Loucy (cell line): ENCODE measurements around the gene KDM6B.
A peak's percentile ranks its signal among the peaks of the same experiment; 100 is the strongest.
"Not testable (repeated sequence)": the region's sequence is repeated elsewhere in the genome, so short reads cannot be mapped to it uniquely, and the experiment has no call there.

Source experiments
- H2AFZ ChIP-seq: fragments of 200-600 bp; sonication (generic); 2 replicates; pipeline ENCODE4 v1.6.0; 2016; ENCODE audit warnings: antibody characterized with exemption, mild to moderate bottlenecking, low read length, moderate library complexity
- H3F3A ChIP-seq: fragments of 200-600 bp; 2 replicates; pipeline ENCODE4 v1.6.0; 2016; ENCODE audit warnings: antibody characterized with exemption, low read depth, mild to moderate bottlenecking
- H3K27me3 ChIP-seq: fragments of 200-600 bp; sonication (generic); 2 replicates; pipeline ENCODE4 v1.6.1; 2014; ENCODE audit warnings: low read length, mild to moderate bottlenecking; ENCODE audit not compliant: insufficient read depth, poor library complexity, severe bottlenecking
- H3K36me3 ChIP-seq: fragments of 200-600 bp; sonication (generic); 2 replicates; pipeline ENCODE4 v1.6.1; 2016; ENCODE audit warnings: low read length; ENCODE audit not compliant: insufficient read depth
- H3K4me1 ChIP-seq: fragments of 200-600 bp; sonication (generic); 2 replicates; pipeline ENCODE4 v1.5.1; 2014; ENCODE audit warnings: low read length, mild to moderate bottlenecking; ENCODE audit not compliant: insufficient read depth, poor library complexity, severe bottlenecking
- H3K4me2 ChIP-seq: fragments of 200-600 bp; sonication (generic); 2 replicates; pipeline ENCODE4 v1.6.0; 2014; ENCODE audit warnings: antibody characterized with exemption, low read length, low read depth, mild to moderate bottlenecking; ENCODE audit not compliant: poor library complexity, severe bottlenecking
- H3K4me3 ChIP-seq: fragments of 200-600 bp; sonication (generic); 2 replicates; pipeline ENCODE4 v1.5.1; 2014; ENCODE audit warnings: low read length, mild to moderate bottlenecking, mixed read lengths; ENCODE audit not compliant: poor library complexity, severe bottlenecking
- H3K79me2 ChIP-seq: fragments of 200-600 bp; sonication (generic); 2 replicates; pipeline ENCODE4 v1.6.1; 2014; ENCODE audit warnings: low read length; ENCODE audit not compliant: insufficient read depth
- H3K9ac ChIP-seq: fragments of 200-600 bp; sonication (generic); 2 replicates; pipeline ENCODE4 v1.6.0; 2014; ENCODE audit warnings: mild to moderate bottlenecking, low read depth, low read length, moderate library complexity; ENCODE audit not compliant: poor library complexity, severe bottlenecking
- H3K9me2 ChIP-seq: fragments of 200-600 bp; sonication (generic); replicated peaks from 2 replicates; pipeline ENCODE4 v1.6.1; 2016; ENCODE audit warnings: low read depth, low read length, mixed read lengths
- H3K9me3 ChIP-seq: fragments of 200-600 bp; sonication (generic); 2 replicates; pipeline ENCODE4 v1.6.1; 2014; ENCODE audit warnings: mild to moderate bottlenecking, antibody characterized with exemption, low read length, low read depth; ENCODE audit not compliant: insufficient read depth
- H4K20me1 ChIP-seq: fragments of 200-600 bp; sonication (generic); 2 replicates; pipeline ENCODE4 v1.6.0; 2014; ENCODE audit warnings: antibody characterized with exemption, low read length, mild to moderate bottlenecking; ENCODE audit not compliant: insufficient read depth, poor library complexity, severe bottlenecking
- EZH2phosphoT487 ChIP-seq: fragments of 200-600 bp; IDR thresholded peaks from 2 replicates; pipeline ENCODE4 v1.6.1; 2018; ENCODE audit warnings: antibody characterized with exemption, mild to moderate bottlenecking, moderate library complexity, borderline replicate concordance
- TF ChIP-seq, protein P1 (sequence below): fragments of 200-600 bp; sonication (generic); conservative IDR thresholded peaks from 2 replicates; pipeline ENCODE4 v1.5.1; 2014; ENCODE audit warnings: mild to moderate bottlenecking, antibody characterized with exemption, low read length

The KDM6B gene

DNA sequence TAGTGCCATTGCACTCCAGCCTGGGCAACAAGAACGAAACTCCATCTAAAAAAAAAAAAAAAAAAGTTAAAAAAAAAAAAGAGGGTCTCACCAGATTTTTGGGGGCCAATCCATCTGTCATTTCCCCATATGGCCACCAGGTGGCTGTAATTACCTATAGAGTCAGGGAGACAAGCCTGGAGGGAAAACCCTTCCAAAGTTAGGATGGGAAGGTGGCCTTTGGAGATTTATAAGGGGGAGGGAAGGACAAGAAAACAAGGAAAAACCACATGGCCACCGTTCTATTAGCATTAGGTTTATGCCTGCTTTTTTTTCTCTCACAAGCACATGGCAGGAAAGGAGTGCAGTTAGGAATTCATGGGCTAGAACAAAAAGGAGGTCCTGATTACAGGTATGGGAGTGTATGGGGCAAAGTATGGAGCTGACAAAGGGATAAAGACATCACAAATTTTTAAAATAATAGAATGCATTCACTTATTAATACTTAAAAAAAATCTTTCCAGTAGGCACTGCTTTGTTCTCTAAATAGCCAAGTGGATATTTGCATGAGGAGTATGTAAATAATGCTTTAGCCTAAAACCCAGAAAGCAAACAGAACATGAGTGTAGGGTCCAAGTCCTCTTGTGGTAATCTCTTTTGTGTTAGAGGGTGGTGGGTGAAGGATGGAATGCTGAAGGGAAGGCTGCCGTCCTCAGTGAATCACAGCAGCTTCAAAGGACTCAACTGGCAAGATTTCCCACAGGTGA lies 28.8 kb downstream of the KDM6B start:
- Histone ChIP-seq H3K36me3 (peaks cover 2% of the 10 kb centered on the region; the same call in 1 of the 2 replicates), H3K9ac (no peak overlapping the region), H3K4me2 (no peak overlapping the region), H3K4me3 (no peak overlapping the region), H3K4me1 (peaks cover 12% of the 10 kb centered on the region), H4K20me1 (no peaks in the 10 kb centered on the region), H3K79me2 (peaks cover 31% of the 10 kb centered on the region; the same call in 1 of the 2 replicates), H3F3A (no peaks in the 10 kb centered on the region), H2AFZ (no peak overlapping the region), H3K9me3 (no peaks in the 10 kb centered on the region), H3K27me3 (no peaks in the 10 kb centered on the region), H3K9me2 (no peaks in the 10 kb centered on the region)
- TF ChIP-seq, protein P1, sequence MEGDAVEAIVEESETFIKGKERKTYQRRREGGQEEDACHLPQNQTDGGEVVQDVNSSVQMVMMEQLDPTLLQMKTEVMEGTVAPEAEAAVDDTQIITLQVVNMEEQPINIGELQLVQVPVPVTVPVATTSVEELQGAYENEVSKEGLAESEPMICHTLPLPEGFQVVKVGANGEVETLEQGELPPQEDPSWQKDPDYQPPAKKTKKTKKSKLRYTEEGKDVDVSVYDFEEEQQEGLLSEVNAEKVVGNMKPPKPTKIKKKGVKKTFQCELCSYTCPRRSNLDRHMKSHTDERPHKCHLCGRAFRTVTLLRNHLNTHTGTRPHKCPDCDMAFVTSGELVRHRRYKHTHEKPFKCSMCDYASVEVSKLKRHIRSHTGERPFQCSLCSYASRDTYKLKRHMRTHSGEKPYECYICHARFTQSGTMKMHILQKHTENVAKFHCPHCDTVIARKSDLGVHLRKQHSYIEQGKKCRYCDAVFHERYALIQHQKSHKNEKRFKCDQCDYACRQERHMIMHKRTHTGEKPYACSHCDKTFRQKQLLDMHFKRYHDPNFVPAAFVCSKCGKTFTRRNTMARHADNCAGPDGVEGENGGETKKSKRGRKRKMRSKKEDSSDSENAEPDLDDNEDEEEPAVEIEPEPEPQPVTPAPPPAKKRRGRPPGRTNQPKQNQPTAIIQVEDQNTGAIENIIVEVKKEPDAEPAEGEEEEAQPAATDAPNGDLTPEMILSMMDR = peak; percentile 75
- no peak for TF ChIP-seq EZH2phosphoT487

DNA sequence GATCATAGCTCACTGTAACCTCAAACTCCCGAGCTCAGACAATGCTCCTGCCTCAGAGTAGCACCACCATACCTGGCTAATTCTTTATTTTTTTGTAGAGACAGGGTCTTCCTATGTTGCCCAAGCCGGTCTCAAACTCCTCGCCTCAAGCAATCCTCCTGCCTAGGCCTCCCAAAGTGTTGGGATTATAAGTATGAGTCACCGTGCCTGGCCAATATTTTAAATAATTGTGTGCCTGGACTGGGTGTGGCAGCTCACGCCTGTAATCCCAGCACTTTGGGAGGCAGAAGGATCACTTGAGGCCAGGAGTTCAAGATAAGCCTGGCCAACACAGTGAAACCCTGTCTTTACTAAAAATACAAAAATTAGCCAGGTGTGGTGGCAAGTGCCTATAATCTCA lies 30.4 kb downstream of the KDM6B start:
- peaks cover 33% of the 10 kb centered on the region; the same call in 1 of the 2 replicates for H3K79me2 ChIP-seq
- not testable (repeated sequence) for H3K27me3 ChIP-seq, H3K9me3 ChIP-seq, H3K4me2 ChIP-seq, H3K4me3 ChIP-seq, H3F3A ChIP-seq, H3K36me3 ChIP-seq, H3K9ac ChIP-seq, H4K20me1 ChIP-seq, H2AFZ ChIP-seq, H3K9me2 ChIP-seq
- peaks cover 19% of the 10 kb centered on the region for H3K4me1 ChIP-seq

DNA sequence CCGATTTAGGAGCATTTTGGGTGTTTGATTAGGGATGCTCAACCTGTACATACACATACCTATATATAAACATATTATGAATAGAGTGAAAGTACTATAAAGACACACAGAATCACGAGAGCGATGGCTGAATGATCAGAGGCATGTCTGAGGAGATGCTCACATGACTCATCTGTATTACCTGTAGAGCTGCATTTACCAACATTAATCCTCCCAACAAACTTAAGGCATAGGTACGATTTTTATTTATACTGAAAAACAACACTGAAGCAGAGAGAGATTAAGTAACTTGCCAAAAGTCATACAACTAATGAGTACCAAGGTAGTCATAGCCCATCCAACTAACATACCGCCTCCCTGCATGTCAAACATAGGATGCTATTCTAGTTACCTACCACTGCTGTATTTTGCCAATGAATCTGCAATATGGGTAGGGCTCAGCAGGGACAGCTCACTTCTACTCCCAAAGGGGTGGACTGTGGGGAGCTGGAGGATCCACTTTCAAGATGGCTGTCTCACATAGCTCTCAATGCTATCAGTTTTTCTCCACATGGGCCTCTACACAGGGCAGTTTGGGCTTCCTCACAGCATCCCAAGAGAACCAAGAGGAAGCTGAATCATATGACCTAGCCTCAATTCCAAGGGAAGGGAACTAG lies 31.1 kb downstream of the KDM6B start:
- H3K4me3 ChIP-seq = no peak overlapping the region
- peaks cover 25% of the 10 kb centered on the region for H3K4me1 ChIP-seq
- H3K36me3 ChIP-seq = peaks cover 2% of the 10 kb centered on the region; the same call in 1 of the 2 replicates

More for the DNA sequence above, 31.1 kb downstream of the KDM6B start:
- Histone ChIP-seq H3K9me3 (no peaks in the 10 kb centered on the region), H2AFZ (no peak overlapping the region), H3F3A (no peaks in the 10 kb centered on the region), H3K79me2 (peaks cover 28% of the 10 kb centered on the region; the same call in 1 of the 2 replicates), H3K9ac (no peak overlapping the region), H3K4me2 (no peak overlapping the region), H3K27me3 (no peaks in the 10 kb centered on the region), H4K20me1 (no peaks in the 10 kb centered on the region), H3K9me2 (no peaks in the 10 kb centered on the region)
- TF ChIP-seq, protein P1 = no peak
- no peak for TF ChIP-seq EZH2phosphoT487
